BJ (cell line): ENCODE results near the gene COL4A6. TPM values are rescaled to one million over a fixed set of nuclear protein-coding genes. Genes with fewer than 3 reads are reported as not detected.

ENCODE experiments used
- CTCF ChIA-PET: fragments of 350-600 bp; formaldehyde crosslinking; extraction: SDS; loops from one replicate; lab custom pipeline; 2021; ENCODE audit warnings: antibody characterized with exemption, inconsistent platforms; lab: Yijun Ruan, JAX
- POLR2A ChIA-PET: fragments of 300-600 bp; sonication (Branson Sonifier 250); formaldehyde crosslinking; extraction: SDS; loops from one replicate; lab custom pipeline; 2021; ENCODE audit warnings: antibody characterized with exemption; lab: Charles Lee
- DNase-seq: peaks from one replicate; pipeline ENCODE4 v3.0.0-alpha.2; 2011; ENCODE audit warnings: low read depth
- H3K27me3 ChIP-seq: 2 replicates; pipeline ENCODE4 v1.6.0; 2011; ENCODE audit warnings: low read length; ENCODE audit not compliant: control insufficient read depth, insufficient read depth
- H3K36me3 ChIP-seq: 2 replicates; pipeline ENCODE4 v1.5.1; 2011; ENCODE audit warnings: low read length; ENCODE audit not compliant: control insufficient read depth, insufficient read depth
- H3K4me3 ChIP-seq: 2 replicates; pipeline ENCODE4 v1.5.1; 2011; ENCODE audit warnings: low read depth, mild to moderate bottlenecking, control low read depth, low read length
- polyA plus RNA-seq: library from polyadenylated mRNA; depleted of rRNA; stranded (reverse); fragments of >200 nt; gene quantifications from 2 replicates; pipeline ENCODE4 v1.2.3, GENCODE V29; 2011
- TF ChIP-seq, protein P1 (sequence below): IDR thresholded peaks from 2 replicates; pipeline ENCODE4 v1.5.1; 2011; ENCODE audit warnings: low read depth, mild to moderate bottlenecking, control low read depth, inconsistent platforms, low read length, moderate library complexity; ENCODE audit not compliant: insufficient read depth

Gene COL4A6
- polyA plus RNA-seq, 1 experiment: 0.09 TPM

DNA sequence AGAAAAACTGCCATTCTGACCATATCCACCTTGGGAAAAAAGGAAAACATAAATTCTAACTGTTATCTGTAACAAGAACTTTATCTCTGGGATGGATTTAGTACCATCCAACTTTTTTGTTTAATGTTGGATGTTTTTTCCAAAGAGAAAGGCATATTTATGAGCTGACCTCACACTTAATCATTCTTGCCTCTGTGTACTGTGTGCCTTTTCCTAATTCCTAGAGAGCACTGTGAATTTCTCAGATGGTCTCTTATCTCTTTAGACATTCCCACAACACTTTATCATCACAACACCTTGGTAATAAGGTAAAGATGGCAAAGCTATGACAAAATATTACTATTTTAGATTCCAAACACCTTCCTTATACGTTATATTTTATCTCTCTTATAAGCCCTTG is 126.2 kb downstream of the COL4A6 start:
- no peak for DNase-seq
- ChIA-PET POLR2A (no interaction called here), CTCF (no interaction called here)
- Histone ChIP-seq H3K36me3 (no peaks in the 10 kb centered on the region), H3K27me3 (no peaks in the 10 kb centered on the region), H3K4me3 (no peak overlapping the region)
- TF ChIP-seq, protein P1, sequence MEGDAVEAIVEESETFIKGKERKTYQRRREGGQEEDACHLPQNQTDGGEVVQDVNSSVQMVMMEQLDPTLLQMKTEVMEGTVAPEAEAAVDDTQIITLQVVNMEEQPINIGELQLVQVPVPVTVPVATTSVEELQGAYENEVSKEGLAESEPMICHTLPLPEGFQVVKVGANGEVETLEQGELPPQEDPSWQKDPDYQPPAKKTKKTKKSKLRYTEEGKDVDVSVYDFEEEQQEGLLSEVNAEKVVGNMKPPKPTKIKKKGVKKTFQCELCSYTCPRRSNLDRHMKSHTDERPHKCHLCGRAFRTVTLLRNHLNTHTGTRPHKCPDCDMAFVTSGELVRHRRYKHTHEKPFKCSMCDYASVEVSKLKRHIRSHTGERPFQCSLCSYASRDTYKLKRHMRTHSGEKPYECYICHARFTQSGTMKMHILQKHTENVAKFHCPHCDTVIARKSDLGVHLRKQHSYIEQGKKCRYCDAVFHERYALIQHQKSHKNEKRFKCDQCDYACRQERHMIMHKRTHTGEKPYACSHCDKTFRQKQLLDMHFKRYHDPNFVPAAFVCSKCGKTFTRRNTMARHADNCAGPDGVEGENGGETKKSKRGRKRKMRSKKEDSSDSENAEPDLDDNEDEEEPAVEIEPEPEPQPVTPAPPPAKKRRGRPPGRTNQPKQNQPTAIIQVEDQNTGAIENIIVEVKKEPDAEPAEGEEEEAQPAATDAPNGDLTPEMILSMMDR: no peak

DNA sequence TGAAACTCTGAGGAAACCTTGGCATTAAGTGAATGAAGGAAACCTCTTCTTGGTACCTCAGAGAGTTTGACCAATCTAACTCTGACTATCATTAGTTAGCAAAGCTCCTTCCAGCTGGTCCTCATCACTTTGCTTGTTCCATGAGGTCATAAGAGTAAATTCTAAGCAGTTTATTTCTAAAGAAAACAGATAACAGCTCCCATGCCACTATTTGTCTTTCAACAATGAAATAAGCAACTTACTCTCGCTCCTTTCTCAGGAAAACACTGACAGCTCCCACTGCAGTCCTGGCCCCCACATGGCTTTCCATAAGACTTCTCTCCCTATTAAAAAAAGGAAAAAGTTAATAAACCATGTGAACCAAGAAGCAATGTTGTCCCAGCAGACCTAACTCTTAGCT is 127.7 kb downstream of the COL4A6 start:
- TF ChIP-seq, protein P1: no peak
- ChIA-PET POLR2A (no interaction called here), CTCF (no interaction called here)
- no peak for DNase-seq
- no peaks in the 10 kb centered on the region for H3K36me3 ChIP-seq
- no peaks in the 10 kb centered on the region for H3K27me3 ChIP-seq
- no peak overlapping the region for H3K4me3 ChIP-seq

DNA sequence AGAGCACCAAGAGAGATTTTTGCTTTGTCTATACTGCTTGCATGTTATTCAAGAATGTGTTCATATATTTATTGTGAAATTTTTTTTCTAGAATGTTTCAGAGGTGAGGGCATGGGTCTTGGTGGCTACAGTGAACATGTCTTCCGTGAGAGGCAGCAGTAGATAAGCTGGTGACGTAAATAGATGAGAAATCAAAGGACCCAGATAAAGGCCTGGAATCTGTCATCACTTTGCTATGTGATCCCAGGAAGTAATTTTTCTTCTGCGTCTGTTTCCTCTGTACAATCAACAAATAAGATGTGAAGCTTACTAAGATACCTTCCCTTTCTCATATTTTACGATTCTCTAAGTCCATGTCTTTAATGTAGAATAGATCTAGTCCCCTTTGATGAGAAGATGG is 129.1 kb downstream of the COL4A6 start:
- Histone ChIP-seq H3K4me3 (no peak overlapping the region), H3K36me3 (no peaks in the 10 kb centered on the region), H3K27me3 (no peaks in the 10 kb centered on the region)
- ChIA-PET CTCF (no interaction called here), POLR2A (no interaction called here)
- DNase-seq: no peak
- TF ChIP-seq, protein P1: no peak

DNA sequence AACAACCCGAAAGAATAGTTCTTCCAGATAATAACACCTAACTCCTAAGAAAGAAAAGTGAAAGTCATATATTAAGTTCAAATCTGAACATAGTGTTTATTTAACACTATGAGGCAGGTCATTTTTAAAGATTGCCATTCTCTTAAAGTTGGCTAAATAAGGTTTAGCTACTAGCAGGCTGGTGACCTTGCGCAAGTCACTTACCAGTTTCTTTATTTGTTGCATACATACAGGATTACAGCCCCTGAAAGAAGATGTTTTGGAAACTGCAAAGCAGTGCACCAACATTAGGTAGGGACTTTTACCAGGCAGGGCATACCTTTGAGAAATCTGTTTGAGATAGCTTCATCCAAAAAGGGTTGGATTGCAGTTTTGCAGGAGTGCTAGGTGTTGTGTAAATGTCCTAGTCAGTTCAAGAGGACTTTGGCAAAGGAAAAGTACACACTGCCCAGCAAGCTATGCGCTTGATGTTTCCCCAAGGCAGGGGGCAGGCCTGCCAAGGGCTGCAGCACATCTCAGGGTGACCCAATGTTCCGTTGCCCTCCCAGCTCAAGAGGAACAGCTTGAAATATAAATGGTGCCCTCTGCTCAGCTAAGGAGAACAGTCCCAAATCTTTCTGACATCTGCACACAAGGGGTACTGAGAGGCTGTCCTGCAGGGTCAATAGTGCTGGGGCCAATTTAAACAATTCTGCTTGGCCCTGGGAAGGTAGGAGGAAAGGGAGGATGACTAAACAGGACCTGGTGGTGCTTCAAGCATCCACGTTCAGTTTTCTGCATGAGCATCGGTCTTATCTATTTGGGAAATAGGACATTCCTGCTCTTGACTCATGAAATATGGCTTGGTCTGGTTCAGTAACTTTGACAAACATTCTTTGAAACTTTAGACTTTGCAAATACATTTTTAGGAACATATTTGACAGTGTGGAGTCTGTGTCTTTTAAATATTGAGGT is 130.8 kb downstream of the COL4A6 start:
- H3K36me3 ChIP-seq: no peaks in the 10 kb centered on the region
- TF ChIP-seq, protein P1: no peak
- CTCF ChIA-PET: no interaction called here
- H3K4me3 ChIP-seq: no peak overlapping the region
- no peak for DNase-seq
- H3K27me3 ChIP-seq: no peaks in the 10 kb centered on the region
- POLR2A ChIA-PET: no interaction called here

DNA sequence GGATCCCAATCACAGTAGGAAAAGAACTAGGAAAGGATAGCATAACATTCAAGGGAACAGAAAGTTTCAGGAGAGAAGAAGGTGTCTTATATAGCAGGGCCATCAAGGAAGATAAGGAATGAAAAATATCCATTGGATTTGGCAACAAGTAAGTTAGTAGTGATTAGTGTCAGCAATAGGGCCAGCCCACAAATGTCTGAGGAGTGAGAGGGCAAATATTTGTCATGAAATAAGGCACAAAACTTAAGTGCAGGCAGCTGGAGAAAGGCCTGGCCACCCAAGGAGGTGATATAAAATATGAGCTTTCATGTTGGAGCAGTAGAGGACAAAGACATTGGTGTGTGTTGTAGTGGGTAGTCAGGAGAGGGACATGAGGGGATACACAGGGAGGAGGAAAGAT is 132.1 kb downstream of the COL4A6 start:
- no peaks in the 10 kb centered on the region for H3K27me3 ChIP-seq
- TF ChIP-seq, protein P1: no peak
- H3K36me3 ChIP-seq: no peaks in the 10 kb centered on the region
- no peak for DNase-seq
- ChIA-PET CTCF (no interaction called here), POLR2A (no interaction called here)
- H3K4me3 ChIP-seq: no peak overlapping the region
